Astrocyte (in vitro differentiated cells and primary cell): ENCODE data around the gene DNAJC27.

Experiments used
- CTCF ChIP-seq: IDR thresholded peaks from 2 replicates; pipeline ENCODE4 v1.5.1; 2011; ENCODE audit warnings: low read depth, mild to moderate bottlenecking, inconsistent platforms, low read length, moderate library complexity; ENCODE audit not compliant: insufficient read depth
- EZH2 ChIP-seq: IDR thresholded peaks from 2 replicates; pipeline ENCODE4 v1.6.1; 2012; ENCODE audit warnings: mild to moderate bottlenecking, low read length, inconsistent platforms; ENCODE audit not compliant: insufficient read depth

DNA sequence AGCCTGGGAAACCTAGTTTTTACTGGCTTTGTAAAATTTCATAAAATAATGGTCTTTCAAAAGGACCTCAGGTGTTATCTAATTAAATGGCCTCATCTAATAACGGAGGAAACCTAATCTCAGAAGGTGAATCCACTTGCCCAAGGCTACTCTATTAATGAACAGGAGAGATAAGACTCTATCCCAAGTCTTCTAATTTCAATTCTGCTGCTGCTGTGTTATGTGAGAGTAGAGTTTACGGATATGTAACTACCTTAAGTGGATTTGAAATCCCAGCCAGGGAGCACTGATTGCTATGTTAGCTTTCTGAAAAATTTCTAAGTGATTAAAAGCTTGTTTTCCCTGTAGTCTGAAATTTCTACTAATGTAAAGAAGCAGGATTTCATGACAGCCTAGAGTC lies 34.5 kb downstream of the DNAJC27 start:
- TF ChIP-seq CTCF = no peak
- no peak for TF ChIP-seq EZH2
